Measurements from ENCODE around the gene KRT13.

DNA sequence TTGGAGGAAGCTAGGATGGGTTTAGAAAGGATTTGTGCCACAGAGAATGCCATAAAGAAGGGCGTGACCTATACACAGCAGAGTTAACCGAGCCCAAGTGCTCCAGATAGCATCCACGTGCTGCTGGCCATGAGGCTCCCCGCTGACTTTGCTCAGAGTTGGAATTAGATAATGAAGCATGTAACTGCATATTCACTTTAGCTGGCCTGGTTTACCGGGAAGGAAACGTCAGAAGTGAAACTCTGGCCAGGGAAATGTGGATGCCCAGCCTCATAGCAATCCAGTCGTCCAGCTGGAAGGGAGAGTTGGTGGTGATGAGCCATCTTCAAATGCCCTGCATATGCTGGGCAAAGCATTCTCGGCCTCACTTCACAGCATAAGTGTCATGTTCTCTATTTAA, 30.5 kb downstream of the KRT13 start:
- no peak for TF ChIP-seq CREB1 (CRISPR knock-in tag; IDR thresholded peaks at IDR 0.05)
- TF ChIP-seq, protein P1, sequence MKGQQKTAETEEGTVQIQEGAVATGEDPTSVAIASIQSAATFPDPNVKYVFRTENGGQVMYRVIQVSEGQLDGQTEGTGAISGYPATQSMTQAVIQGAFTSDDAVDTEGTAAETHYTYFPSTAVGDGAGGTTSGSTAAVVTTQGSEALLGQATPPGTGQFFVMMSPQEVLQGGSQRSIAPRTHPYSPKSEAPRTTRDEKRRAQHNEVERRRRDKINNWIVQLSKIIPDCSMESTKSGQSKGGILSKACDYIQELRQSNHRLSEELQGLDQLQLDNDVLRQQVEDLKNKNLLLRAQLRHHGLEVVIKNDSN (CRISPR knock-in tag; IDR thresholded peaks at IDR 0.05), result no peak
- TF ChIP-seq, protein P2, sequence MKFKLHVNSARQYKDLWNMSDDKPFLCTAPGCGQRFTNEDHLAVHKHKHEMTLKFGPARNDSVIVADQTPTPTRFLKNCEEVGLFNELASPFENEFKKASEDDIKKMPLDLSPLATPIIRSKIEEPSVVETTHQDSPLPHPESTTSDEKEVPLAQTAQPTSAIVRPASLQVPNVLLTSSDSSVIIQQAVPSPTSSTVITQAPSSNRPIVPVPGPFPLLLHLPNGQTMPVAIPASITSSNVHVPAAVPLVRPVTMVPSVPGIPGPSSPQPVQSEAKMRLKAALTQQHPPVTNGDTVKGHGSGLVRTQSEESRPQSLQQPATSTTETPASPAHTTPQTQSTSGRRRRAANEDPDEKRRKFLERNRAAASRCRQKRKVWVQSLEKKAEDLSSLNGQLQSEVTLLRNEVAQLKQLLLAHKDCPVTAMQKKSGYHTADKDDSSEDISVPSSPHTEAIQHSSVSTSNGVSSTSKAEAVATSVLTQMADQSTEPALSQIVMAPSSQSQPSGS (CRISPR knock-in tag; IDR thresholded peaks at IDR 0.05; ENCODE audit: borderline replicate concordance, low read depth), result no peak
- TF ChIP-seq, protein P3, sequence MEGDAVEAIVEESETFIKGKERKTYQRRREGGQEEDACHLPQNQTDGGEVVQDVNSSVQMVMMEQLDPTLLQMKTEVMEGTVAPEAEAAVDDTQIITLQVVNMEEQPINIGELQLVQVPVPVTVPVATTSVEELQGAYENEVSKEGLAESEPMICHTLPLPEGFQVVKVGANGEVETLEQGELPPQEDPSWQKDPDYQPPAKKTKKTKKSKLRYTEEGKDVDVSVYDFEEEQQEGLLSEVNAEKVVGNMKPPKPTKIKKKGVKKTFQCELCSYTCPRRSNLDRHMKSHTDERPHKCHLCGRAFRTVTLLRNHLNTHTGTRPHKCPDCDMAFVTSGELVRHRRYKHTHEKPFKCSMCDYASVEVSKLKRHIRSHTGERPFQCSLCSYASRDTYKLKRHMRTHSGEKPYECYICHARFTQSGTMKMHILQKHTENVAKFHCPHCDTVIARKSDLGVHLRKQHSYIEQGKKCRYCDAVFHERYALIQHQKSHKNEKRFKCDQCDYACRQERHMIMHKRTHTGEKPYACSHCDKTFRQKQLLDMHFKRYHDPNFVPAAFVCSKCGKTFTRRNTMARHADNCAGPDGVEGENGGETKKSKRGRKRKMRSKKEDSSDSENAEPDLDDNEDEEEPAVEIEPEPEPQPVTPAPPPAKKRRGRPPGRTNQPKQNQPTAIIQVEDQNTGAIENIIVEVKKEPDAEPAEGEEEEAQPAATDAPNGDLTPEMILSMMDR (IDR thresholded peaks at IDR 0.05), result no peak
- TF ChIP-seq ZNF121 (CRISPR knock-in tag; IDR thresholded peaks at IDR 0.05), result no peak
- TF ChIP-seq MXD4 (CRISPR knock-in tag; IDR thresholded peaks at IDR 0.05; ENCODE audit: borderline replicate concordance), result no peak
